ENCODE data around the gene ZNF862. TPM values are rescaled to one million over a fixed set of nuclear protein-coding genes. Genes with fewer than 3 reads are reported as not detected.

Gene ZNF862
- total and polyA plus RNA-seq, 2 experiments from 2014 or later, result 0.94 to 2.3 TPM

DNA sequence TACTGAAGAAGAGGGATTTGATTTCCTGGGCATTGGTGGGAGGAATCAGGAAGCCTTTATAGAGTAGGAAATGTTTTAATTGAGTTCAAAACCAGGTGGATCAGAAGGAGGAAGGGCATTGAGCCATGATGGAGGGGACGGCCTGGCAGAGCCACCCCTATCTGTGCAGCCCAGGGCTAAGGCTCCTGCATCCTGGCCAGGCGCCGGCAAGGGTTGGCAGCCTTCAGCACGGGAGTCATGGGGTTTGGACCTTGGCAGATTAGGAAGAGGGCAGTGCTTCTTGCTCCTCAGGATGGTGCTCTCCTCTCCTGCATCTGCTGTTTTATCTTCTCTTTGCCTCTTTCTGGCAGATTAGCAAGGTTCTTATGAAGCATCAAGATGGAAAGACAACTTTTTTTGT, 12.5 kb downstream of the ZNF862 start:
- Mint-ChIP-seq H3K9me3 (no peaks in the 10 kb centered on the region), H3K27me3 (ENCODE audit: insufficient read depth, low read depth, poor library complexity) (peaks cover 9% of the 10 kb centered on the region), H3K4me1 (peaks cover 27% of the 10 kb centered on the region), H3K4me3 (no peak overlapping the region), H3K36me3 (ENCODE audit: low read depth) (no peaks in the 10 kb centered on the region), H3K27ac (no peak overlapping the region)
- peaks cover 19% of the 10 kb centered on the region for H3K4me1 ChIP-seq (ENCODE audit: insufficient read depth)
- 0 out of 2 replicates have a peak, but pooled peaks cover 3% of the 10 kb centered on the region for H3F3A ChIP-seq (replicated peaks; ENCODE audit: low read depth)
- no peak overlapping the region for H2AFZ ChIP-seq
- no peak overlapping the region for H3K4me2 ChIP-seq
- H4K20me1 ChIP-seq (replicated peaks; ENCODE audit: insufficient read depth), result no peaks in the 10 kb centered on the region; the same call in 1 of the 2 replicates
- H3K4me3 ChIP-seq, result no peak overlapping the region
- no peaks in the 10 kb centered on the region for H3K36me3 ChIP-seq (ENCODE audit: insufficient read depth)
- H3K79me2 ChIP-seq (replicated peaks; ENCODE audit: insufficient read depth), result no peaks in the 10 kb centered on the region
- H3K27me3 ChIP-seq (ENCODE audit: insufficient read depth), result no peaks in the 10 kb centered on the region
- DNase-seq (ENCODE audit: low spot score) (no peak), ATAC-seq (no peak)
- H3K27ac ChIP-seq (ENCODE audit: low read depth), result no peak overlapping the region
- no peaks in the 10 kb centered on the region for H3K9me2 ChIP-seq (ENCODE audit: insufficient read depth)
- TF ChIP-seq, protein P1, sequence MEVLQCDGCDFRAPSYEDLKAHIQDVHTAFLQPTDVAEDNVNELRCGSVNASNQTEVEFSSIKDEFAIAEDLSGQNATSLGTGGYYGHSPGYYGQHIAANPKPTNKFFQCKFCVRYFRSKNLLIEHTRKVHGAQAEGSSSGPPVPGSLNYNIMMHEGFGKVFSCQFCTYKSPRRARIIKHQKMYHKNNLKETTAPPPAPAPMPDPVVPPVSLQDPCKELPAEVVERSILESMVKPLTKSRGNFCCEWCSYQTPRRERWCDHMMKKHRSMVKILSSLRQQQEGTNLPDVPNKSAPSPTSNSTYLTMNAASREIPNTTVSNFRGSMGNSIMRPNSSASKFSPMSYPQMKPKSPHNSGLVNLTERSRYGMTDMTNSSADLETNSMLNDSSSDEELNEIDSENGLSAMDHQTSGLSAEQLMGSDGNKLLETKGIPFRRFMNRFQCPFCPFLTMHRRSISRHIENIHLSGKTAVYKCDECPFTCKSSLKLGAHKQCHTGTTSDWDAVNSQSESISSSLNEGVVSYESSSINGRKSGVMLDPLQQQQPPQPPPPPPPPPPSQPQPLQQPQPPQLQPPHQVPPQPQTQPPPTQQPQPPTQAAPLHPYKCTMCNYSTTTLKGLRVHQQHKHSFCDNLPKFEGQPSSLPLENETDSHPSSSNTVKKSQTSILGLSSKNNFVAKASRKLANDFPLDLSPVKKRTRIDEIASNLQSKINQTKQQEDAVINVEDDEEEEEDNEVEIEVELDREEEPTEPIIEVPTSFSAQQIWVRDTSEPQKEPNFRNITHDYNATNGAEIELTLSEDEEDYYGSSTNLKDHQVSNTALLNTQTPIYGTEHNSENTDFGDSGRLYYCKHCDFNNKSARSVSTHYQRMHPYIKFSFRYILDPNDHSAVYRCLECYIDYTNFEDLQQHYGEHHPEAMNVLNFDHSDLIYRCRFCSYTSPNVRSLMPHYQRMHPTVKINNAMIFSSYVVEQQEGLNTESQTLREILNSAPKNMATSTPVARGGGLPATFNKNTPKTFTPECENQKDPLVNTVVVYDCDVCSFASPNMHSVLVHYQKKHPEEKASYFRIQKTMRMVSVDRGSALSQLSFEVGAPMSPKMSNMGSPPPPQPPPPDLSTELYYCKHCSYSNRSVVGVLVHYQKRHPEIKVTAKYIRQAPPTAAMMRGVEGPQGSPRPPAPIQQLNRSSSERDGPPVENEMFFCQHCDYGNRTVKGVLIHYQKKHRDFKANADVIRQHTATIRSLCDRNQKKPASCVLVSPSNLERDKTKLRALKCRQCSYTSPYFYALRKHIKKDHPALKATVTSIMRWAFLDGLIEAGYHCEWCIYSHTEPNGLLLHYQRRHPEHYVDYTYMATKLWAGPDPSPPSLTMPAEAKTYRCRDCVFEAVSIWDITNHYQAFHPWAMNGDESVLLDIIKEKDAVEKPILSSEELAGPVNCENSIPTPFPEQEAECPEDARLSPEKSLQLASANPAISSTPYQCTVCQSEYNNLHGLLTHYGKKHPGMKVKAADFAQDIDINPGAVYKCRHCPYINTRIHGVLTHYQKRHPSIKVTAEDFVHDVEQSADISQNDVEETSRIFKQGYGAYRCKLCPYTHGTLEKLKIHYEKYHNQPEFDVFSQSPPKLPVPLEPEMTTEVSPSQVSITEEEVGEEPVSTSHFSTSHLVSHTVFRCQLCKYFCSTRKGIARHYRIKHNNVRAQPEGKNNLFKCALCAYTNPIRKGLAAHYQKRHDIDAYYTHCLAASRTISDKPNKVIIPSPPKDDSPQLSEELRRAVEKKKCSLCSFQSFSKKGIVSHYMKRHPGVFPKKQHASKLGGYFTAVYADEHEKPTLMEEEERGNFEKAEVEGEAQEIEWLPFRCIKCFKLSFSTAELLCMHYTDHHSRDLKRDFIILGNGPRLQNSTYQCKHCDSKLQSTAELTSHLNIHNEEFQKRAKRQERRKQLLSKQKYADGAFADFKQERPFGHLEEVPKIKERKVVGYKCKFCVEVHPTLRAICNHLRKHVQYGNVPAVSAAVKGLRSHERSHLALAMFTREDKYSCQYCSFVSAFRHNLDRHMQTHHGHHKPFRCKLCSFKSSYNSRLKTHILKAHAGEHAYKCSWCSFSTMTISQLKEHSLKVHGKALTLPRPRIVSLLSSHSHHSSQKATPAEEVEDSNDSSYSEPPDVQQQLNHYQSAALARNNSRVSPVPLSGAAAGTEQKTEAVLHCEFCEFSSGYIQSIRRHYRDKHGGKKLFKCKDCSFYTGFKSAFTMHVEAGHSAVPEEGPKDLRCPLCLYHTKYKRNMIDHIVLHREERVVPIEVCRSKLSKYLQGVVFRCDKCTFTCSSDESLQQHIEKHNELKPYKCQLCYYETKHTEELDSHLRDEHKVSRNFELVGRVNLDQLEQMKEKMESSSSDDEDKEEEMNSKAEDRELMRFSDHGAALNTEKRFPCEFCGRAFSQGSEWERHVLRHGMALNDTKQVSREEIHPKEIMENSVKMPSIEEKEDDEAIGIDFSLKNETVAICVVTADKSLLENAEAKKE (CRISPR knock-in tag; IDR thresholded peaks at IDR 0.05), result no peak
- TF ChIP-seq JUNB (IDR thresholded peaks at IDR 0.05; ENCODE audit: unreplicated experiment) (no peak), ZNF114 (CRISPR knock-in tag; IDR thresholded peaks at IDR 0.05) (no peak), EZH2 (IDR thresholded peaks at IDR 0.05; ENCODE audit: low read depth, unreplicated experiment) (no peak), NANOG (IDR thresholded peaks at IDR 0.05; ENCODE audit: borderline replicate concordance) (no peak), ZNF331 (CRISPR knock-in tag; IDR thresholded peaks at IDR 0.05; ENCODE audit: low read depth) (no peak), EZH2phosphoT487 (IDR thresholded peaks at IDR 0.05; ENCODE audit: unreplicated experiment) (no peak), STAT1 (IDR thresholded peaks at IDR 0.05; ENCODE audit: unreplicated experiment) (no peak), CREB1 (CRISPR knock-in tag; IDR thresholded peaks at IDR 0.05; ENCODE audit: low read depth) (no peak), POLR2AphosphoS5 (IDR thresholded peaks at IDR 0.05; ENCODE audit: low read depth) (no peak), CTCF (conservative IDR thresholded peaks at IDR 0.05; ENCODE audit: low read depth in 2 of 2) (no peak)
- TF ChIP-seq, protein P2, sequence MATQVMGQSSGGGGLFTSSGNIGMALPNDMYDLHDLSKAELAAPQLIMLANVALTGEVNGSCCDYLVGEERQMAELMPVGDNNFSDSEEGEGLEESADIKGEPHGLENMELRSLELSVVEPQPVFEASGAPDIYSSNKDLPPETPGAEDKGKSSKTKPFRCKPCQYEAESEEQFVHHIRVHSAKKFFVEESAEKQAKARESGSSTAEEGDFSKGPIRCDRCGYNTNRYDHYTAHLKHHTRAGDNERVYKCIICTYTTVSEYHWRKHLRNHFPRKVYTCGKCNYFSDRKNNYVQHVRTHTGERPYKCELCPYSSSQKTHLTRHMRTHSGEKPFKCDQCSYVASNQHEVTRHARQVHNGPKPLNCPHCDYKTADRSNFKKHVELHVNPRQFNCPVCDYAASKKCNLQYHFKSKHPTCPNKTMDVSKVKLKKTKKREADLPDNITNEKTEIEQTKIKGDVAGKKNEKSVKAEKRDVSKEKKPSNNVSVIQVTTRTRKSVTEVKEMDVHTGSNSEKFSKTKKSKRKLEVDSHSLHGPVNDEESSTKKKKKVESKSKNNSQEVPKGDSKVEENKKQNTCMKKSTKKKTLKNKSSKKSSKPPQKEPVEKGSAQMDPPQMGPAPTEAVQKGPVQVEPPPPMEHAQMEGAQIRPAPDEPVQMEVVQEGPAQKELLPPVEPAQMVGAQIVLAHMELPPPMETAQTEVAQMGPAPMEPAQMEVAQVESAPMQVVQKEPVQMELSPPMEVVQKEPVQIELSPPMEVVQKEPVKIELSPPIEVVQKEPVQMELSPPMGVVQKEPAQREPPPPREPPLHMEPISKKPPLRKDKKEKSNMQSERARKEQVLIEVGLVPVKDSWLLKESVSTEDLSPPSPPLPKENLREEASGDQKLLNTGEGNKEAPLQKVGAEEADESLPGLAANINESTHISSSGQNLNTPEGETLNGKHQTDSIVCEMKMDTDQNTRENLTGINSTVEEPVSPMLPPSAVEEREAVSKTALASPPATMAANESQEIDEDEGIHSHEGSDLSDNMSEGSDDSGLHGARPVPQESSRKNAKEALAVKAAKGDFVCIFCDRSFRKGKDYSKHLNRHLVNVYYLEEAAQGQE (IDR thresholded peaks at IDR 0.05; ENCODE audit: unreplicated experiment), result no peak
- TF ChIP-seq, protein P3, sequence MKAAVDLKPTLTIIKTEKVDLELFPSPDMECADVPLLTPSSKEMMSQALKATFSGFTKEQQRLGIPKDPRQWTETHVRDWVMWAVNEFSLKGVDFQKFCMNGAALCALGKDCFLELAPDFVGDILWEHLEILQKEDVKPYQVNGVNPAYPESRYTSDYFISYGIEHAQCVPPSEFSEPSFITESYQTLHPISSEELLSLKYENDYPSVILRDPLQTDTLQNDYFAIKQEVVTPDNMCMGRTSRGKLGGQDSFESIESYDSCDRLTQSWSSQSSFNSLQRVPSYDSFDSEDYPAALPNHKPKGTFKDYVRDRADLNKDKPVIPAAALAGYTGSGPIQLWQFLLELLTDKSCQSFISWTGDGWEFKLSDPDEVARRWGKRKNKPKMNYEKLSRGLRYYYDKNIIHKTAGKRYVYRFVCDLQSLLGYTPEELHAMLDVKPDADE (IDR thresholded peaks at IDR 0.05), result no peak
